ENCODE data around the gene FARS2. TPM values are rescaled to one million over a fixed set of nuclear protein-coding genes. Genes with fewer than 3 reads are reported as not detected.
A peak's percentile ranks its signal among the peaks of the same experiment; 100 is the strongest.

FARS2 gene
- total RNA-seq, 6 donors from 2014 or later = 16.4 to 34.6 (median 19.9) TPM

DNA sequence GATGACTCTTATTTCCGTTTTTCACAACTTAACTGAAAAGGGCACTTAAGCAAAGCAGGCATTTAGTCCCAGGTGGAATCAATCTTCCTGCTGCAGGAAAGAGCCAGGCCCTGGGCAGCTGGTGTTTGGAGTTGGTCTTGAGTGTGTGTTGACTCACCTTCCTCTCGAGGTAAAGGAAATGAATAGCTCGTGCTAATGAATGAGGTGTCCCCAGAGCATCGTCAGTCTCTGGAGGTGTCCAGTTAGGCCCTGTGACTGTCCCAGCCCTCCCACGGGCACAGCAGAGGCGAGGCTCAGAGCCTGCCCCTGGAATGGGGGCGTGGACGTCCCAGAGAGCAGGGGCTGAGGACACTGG is 467.7 kb downstream of the FARS2 start:
- WGBS, 2 donors = 59 to 82% methylated on average over 7 to 8 of the region's 8 CpGs
- Histone ChIP-seq H3K36me3 (no peaks in the 10 kb centered on the region), H3K4me3 (no peak overlapping the region), H3K4me1 (peaks cover 0 to 9% (median 4%) of the 10 kb centered on the region in 4 donors), H3K27me3 (no peaks in the 10 kb centered on the region), H3K9me3 (no peaks in the 10 kb centered on the region), H3K27ac (no peak overlapping the region)
- ATAC-seq (ENCODE audit: low FRiP score in 2 of 2) (peak; percentile 4 to 54), DNase-seq (peak in 1 of 2 donors; percentile 67)
- TF ChIP-seq POLR2A (IDR thresholded peaks at IDR 0.05) (no peak), EP300 (IDR thresholded peaks at IDR 0.05) (no peak), POLR2AphosphoS5 (IDR thresholded peaks at IDR 0.05) (no peak)
- TF ChIP-seq, protein P1, sequence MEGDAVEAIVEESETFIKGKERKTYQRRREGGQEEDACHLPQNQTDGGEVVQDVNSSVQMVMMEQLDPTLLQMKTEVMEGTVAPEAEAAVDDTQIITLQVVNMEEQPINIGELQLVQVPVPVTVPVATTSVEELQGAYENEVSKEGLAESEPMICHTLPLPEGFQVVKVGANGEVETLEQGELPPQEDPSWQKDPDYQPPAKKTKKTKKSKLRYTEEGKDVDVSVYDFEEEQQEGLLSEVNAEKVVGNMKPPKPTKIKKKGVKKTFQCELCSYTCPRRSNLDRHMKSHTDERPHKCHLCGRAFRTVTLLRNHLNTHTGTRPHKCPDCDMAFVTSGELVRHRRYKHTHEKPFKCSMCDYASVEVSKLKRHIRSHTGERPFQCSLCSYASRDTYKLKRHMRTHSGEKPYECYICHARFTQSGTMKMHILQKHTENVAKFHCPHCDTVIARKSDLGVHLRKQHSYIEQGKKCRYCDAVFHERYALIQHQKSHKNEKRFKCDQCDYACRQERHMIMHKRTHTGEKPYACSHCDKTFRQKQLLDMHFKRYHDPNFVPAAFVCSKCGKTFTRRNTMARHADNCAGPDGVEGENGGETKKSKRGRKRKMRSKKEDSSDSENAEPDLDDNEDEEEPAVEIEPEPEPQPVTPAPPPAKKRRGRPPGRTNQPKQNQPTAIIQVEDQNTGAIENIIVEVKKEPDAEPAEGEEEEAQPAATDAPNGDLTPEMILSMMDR (IDR thresholded peaks at IDR 0.05) = no peak

DNA sequence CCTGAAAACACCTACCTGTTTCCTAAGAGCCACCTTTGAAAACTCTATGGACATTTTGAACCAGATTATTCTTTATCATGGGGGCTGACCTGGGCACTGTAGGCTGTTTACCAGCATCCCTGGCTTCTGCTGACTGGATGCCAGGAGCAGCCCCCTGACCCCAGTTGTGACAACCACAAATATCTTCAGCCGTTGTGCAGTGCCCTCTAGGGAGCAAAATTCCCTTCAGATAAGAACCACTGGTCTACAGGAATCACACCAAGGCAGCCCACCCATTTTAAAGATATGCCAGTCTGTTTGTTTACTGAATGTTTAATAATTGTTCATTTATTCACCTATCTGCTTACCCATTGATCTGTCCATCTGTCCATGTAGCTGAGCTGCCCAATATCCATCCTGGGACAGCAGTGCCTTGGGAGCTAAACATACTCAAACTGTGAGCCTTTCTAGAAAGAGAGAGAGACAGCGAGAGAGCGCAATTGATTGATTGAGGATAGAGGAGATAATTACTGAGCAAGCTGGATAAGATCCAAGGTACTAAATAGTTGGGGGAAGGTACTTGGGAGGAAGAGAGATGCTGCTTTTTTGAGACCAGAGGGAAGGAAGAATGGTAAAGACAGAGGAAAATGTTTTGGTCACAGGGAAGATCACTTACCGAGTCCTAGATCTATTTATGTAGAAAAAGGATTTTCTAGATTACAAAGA is 468.7 kb downstream of the FARS2 start:
- Histone ChIP-seq H3K4me3 (no peak overlapping the region), H3K9me3 (no peaks in the 10 kb centered on the region), H3K4me1 (peaks cover 0 to 9% (median 4%) of the 10 kb centered on the region in 4 donors), H3K27me3 (no peaks in the 10 kb centered on the region), H3K27ac (no peak overlapping the region), H3K36me3 (no peaks in the 10 kb centered on the region)
- no peak for TF ChIP-seq EP300 (IDR thresholded peaks at IDR 0.05)
- TF ChIP-seq POLR2AphosphoS5 (IDR thresholded peaks at IDR 0.05) = no peak
- TF ChIP-seq, protein P1 (IDR thresholded peaks at IDR 0.05) = no peak
- no peak for TF ChIP-seq POLR2A (IDR thresholded peaks at IDR 0.05)
- no peak for DNase-seq
- WGBS, 2 donors = 71% methylated on average over 4 of the region's 4 CpGs
- no peak for ATAC-seq (ENCODE audit: low FRiP score in 2 of 2)

DNA sequence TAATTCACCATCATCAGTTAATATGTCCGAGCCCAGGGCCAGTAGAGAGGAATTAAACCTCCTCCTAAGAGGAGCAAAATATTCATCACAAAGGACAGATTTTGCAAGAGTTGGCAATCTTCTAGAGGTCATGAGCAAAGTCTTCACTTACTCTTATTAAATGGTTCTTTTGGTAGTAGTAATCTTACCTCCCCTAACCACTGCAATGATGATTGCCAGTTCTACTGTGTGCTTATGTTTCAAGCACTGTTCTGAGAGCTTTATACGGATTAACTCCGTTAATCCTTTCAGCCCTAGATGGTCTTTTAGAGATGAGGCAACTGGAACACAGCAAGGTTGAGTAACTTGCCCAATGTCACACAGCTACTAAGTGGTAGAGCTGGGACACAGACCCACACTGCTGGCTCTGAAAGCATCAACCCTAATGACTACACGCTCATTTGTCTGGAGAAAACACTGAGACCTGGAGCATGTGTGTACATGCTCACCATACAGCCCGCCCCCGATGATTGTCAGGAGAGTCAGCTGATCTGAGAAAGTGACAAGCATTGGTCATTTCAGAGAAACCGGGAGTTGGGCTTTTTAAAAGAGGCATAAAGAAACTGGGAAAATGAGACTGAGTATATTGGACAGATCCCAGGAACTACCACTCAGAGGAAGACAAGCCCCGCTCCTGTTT is 469.4 kb downstream of the FARS2 start:
- H3K9me3 ChIP-seq = no peaks in the 10 kb centered on the region
- no peak overlapping the region for H3K27ac ChIP-seq
- 91 to 92% methylated on average over 8 of the region's 8 CpGs for WGBS, 2 donors
- no peak overlapping the region for H3K4me3 ChIP-seq
- no peaks in the 10 kb centered on the region for H3K36me3 ChIP-seq
- TF ChIP-seq, protein P1 (IDR thresholded peaks at IDR 0.05) = no peak
- TF ChIP-seq EP300 (IDR thresholded peaks at IDR 0.05) = no peak
- TF ChIP-seq POLR2AphosphoS5 (IDR thresholded peaks at IDR 0.05) = no peak
- TF ChIP-seq POLR2A (IDR thresholded peaks at IDR 0.05) = no peak
- no peaks in the 10 kb centered on the region for H3K27me3 ChIP-seq
- H3K4me1 ChIP-seq = peaks cover 0 to 9% (median 4%) of the 10 kb centered on the region in 4 donors
- no peak for DNase-seq
- ATAC-seq (ENCODE audit: low FRiP score in 2 of 2) = peak in 1 of 2 donors; percentile 59

DNA sequence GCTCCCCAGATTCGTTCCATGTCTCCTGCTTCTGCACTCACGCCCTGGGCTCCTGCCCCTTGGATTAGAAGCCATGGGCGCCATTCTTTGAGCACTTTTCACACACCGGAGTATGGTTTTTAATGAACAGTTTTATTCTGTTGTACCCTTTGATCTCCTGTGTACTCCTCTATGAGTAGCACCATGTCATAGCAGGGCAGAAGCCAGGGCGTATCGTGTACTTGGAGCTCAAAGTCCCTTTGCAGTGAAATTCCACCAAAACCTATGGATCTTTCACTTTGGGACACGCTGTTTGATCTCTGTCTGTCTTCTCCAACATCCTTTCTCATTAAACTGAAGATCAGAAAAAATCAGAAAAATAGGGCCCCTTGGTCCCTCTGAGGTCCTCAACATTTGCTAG is 470.1 kb downstream of the FARS2 start:
- Histone ChIP-seq H3K27ac (no peak overlapping the region), H3K4me3 (no peak overlapping the region), H3K27me3 (no peaks in the 10 kb centered on the region), H3K9me3 (no peaks in the 10 kb centered on the region), H3K4me1 (peaks cover 0 to 9% (median 4%) of the 10 kb centered on the region in 4 donors), H3K36me3 (no peaks in the 10 kb centered on the region)
- 95 to 99% methylated on average over 7 of the region's 7 CpGs for WGBS, 2 donors
- TF ChIP-seq EP300 (IDR thresholded peaks at IDR 0.05) (no peak), POLR2AphosphoS5 (IDR thresholded peaks at IDR 0.05) (no peak), POLR2A (IDR thresholded peaks at IDR 0.05) (no peak)
- TF ChIP-seq, protein P1 (IDR thresholded peaks at IDR 0.05) = no peak
- ATAC-seq (ENCODE audit: low FRiP score in 2 of 2) (no peak), DNase-seq (no peak)
